ENCODE data around the gene PDGFRB.

DNA sequence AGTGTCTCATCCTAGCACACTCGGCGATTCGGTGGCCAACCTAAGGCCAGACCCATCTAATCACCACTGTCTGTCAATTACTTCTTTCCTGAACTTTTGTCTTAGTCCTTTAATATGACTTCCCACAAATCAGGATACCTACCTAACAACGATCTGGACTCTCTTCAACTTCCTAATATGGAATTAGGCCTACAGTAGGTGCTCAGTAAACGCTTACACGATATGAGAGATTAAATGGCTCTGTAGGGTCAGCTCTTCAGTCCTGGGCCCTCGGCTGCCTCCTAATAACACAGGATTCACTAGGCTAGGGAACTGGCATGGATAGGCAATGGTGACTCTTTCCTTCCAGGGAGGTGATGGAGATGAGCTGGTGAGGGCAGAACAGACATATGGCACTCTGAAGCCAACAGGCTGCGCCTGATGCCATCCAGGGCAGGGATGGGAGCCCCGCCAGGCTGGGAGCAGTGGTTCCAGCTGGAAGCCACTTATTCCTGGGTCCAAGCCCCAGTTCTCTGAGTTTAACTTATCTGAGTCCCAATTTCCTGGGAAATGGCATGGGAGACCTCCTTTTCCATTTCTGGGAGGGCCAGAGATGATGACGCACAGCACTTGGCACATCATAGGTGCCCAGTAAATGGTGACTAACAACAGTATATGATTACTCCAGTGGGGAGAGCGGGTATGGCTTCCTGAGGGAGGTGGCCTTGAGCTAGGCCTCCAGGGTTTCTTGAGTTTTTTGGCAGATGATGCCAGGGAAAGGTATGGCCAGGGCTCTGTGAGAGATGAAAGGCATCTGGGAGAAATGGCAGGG, 7.3 kb downstream of the PDGFRB start:
- TF ChIP-seq, protein P1, sequence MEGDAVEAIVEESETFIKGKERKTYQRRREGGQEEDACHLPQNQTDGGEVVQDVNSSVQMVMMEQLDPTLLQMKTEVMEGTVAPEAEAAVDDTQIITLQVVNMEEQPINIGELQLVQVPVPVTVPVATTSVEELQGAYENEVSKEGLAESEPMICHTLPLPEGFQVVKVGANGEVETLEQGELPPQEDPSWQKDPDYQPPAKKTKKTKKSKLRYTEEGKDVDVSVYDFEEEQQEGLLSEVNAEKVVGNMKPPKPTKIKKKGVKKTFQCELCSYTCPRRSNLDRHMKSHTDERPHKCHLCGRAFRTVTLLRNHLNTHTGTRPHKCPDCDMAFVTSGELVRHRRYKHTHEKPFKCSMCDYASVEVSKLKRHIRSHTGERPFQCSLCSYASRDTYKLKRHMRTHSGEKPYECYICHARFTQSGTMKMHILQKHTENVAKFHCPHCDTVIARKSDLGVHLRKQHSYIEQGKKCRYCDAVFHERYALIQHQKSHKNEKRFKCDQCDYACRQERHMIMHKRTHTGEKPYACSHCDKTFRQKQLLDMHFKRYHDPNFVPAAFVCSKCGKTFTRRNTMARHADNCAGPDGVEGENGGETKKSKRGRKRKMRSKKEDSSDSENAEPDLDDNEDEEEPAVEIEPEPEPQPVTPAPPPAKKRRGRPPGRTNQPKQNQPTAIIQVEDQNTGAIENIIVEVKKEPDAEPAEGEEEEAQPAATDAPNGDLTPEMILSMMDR (conservative IDR thresholded peaks at IDR 0.05; ENCODE audit: low read length) = no peak
- no peak for TF ChIP-seq EZH2phosphoT487 (IDR thresholded peaks at IDR 0.05; ENCODE audit: borderline replicate concordance, low read depth, low read length)
